ENCODE measurements around the gene VAV3.

The VAV3 gene

DNA sequence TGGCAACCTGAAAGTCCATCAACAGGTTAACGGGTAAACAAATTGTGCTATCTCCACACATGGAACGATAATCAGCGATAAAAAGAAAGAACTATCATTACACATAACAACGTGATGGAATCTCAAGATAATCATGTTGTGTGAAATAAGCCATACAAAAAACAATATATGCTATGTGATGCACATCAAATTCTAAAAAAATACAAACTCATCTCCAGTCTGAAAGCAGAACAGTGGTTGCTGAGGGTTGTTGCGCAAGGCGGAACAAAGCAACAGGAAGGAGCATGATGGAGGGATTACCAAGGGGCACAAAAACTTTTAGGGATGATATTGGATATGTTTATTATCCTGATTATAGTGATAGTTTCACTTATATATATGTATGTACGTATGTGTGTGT is 324.8 kb downstream of the VAV3 start:
- no peak for DNase-seq (ENCODE audit: low spot score)
- H3K27ac ChIP-seq: no peak overlapping the region
- H3K4me3 ChIP-seq: no peak overlapping the region
- no peak for TF ChIP-seq CTCF (IDR thresholded peaks at IDR 0.05)

GRCh38 chr1:107637101-107637500 is 327.9 kb downstream of the VAV3 start:
- no peak for DNase-seq (ENCODE audit: low spot score)
- no peak for TF ChIP-seq CTCF (IDR thresholded peaks at IDR 0.05)
- Histone ChIP-seq H3K4me3 (no peak overlapping the region), H3K27ac (no peak overlapping the region)

DNA sequence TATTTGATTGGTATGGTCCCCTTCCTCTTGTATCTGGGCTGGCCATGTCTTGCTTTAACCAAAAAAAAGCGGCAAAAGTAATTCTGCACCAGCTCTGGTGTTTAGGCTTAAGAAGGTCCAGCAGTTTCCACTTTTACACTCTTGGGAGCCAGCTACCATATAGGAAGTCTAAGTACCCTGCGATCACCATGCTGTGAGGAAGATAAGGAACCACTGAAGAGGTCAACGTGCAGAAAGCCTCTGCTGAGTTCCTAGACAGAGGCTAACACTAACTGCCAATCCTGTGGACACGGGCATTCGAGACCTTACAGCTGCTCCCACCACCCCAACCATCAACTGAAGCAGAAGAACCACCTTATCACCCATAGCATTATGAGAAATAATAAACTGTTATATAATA is 331.4 kb downstream of the VAV3 start:
- TF ChIP-seq CTCF (IDR thresholded peaks at IDR 0.05): no peak

DNA sequence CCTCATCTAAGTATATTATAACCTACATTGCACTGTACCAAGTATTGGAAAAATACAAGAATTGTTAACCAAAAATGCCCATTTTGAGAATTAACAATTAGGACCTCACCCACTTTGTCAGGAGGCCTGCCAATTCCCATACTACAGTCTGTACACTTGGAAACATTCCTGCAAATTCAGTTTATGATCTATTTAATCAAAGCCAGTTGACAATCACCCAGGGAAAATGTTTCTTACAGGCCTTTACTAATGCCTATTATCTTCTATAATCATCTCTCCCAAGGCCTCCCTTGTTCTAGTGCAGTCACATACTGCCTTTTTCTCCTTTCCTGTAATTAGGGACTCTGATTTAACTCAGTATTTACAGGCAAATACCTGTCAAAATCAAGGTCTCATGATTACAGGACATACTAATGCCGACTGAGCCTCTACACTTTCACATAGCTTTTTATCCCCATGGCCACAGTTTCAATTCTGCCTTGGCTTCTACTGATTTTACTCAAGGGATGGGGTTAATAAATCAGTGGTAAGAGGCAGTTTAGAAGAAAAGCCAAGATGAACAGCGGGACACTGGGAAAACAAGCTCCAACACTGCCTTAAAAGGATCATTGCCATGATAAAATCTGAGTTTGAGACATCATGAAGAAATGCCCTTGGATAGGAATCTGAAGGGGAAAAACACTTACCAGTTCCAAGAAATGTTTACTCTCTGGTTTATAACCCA is 338.7 kb downstream of the VAV3 start:
- DNase-seq (ENCODE audit: low spot score): no peak
- Histone ChIP-seq H3K27ac (no peak overlapping the region), H3K4me3 (no peak overlapping the region)
- TF ChIP-seq CTCF (IDR thresholded peaks at IDR 0.05): no peak

More for the DNA sequence above, 331.4 kb downstream of the VAV3 start:
- no peak for DNase-seq (ENCODE audit: low spot score)
- H3K27ac ChIP-seq: no peak overlapping the region
- no peak overlapping the region for H3K4me3 ChIP-seq

- TF ChIP-seq CTCF (IDR thresholded peaks at IDR 0.05): no peak
- no peak overlapping the region for H3K4me3 ChIP-seq
- no peak for DNase-seq (ENCODE audit: low spot score)
- H3K27ac ChIP-seq: no peak overlapping the region
Observed at GRCh38 chr1:107625405-107626029, 339.5 kb downstream of the VAV3 start.

DNA sequence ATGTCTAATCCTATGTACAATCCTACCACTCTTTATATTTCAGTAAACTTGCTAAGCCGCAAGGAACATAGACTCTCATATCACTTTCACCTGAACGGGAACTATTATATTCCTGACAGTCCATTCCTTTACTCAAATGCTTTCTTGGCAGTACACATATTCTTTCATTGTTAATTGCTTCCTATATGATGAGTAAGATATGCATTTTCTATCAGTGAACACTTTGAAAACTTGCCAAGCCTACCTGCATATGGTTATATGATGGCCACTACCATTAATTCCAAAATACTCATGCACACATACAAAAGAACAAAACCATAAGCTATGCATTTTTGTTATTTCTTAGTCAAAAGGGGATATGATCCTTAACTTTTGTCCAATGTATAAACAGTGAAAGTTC is 341.5 kb downstream of the VAV3 start:
- TF ChIP-seq CTCF (IDR thresholded peaks at IDR 0.05): no peak
- DNase-seq (ENCODE audit: low spot score): no peak
- no peak overlapping the region for H3K4me3 ChIP-seq
- H3K27ac ChIP-seq: no peak overlapping the region

- no peak overlapping the region for H3K4me3 ChIP-seq
- DNase-seq (ENCODE audit: low spot score): no peak
- no peak for TF ChIP-seq CTCF (IDR thresholded peaks at IDR 0.05)
- H3K27ac ChIP-seq: no peak overlapping the region
Observed at GRCh38 chr1:107622966-107623365, 342.0 kb downstream of the VAV3 start.
